GM12892 (cell line): ENCODE data around the gene CHIA.
A peak's percentile ranks its signal among the peaks of the same experiment; 100 is the strongest.
"Not testable (repeated sequence)": the region's sequence is repeated elsewhere in the genome, so short reads cannot be mapped to it uniquely, and the experiment has no call there.

Source experiments
- DNase-seq: peaks from one replicate; pipeline ENCODE4 v3.0.0; 2011; ENCODE audit not compliant: insufficient read length
- FAIRE-seq: peaks from 2 replicates; lab custom pipeline; 2011; peaks lifted over from hg19 to GRCh38; lab: Jason Lieb, UNC
- POLR2A ChIP-seq: IDR thresholded peaks from 2 replicates; pipeline ENCODE4 v1.6.1; 2011; ENCODE audit warnings: low read depth, low read length, control low read depth
- POLR2AphosphoS5 ChIP-seq: IDR thresholded peaks from 2 replicates; pipeline ENCODE4 v1.6.1; 2011; ENCODE audit warnings: low read depth, low read length, control low read depth
- TAF1 ChIP-seq: IDR thresholded peaks from 2 replicates; pipeline ENCODE4 v1.6.1; 2011; ENCODE audit warnings: low read depth, mild to moderate bottlenecking, control low read depth, low read length, borderline replicate concordance

CHIA gene

DNA sequence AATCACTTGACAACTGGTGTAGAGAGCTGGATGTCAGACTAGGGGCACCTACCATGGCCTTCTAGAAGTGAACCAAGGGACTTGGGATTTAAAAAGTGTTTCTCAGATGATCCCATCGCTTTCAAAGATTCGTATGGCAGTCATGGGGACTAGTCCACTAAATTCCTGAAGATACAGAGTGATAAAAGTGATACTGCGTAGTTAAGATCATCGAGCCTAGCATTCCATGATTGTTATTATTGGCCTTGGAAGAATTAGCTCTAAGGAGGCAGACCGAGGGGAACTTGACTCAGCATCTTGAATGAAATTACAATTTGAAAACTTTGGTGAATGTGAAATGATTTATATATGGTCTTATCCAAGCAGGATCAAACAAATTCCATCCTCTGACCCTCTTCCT lies 1.3 kb upstream of the CHIA start:
- TF ChIP-seq TAF1: no peak
- TF ChIP-seq POLR2A: no peak
- no peak for TF ChIP-seq POLR2AphosphoS5
- no peak for DNase-seq
- FAIRE-seq: no peak

DNA sequence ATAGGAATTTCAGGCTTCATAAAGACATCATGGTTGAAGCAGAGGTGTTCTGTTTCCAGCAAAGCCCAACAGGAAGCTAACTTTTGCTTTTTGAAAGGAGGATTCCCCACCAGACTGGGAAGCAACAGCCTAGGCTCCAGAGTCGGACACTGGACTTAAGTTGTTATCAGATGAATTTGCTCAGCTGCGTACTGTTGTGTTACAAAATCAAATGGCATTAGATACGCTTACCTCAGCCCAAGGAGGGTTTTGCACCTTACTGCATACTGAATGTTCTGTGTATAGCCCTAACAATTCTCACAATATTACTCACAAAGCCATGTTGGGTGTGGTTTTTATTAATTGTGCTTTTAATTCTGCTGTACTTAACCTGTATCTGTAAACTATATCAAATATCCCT lies 547 bp upstream of the CHIA start:
- DNase-seq (no peak), FAIRE-seq (no peak)
- TF ChIP-seq POLR2A (no peak), POLR2AphosphoS5 (no peak), TAF1 (no peak)

DNA sequence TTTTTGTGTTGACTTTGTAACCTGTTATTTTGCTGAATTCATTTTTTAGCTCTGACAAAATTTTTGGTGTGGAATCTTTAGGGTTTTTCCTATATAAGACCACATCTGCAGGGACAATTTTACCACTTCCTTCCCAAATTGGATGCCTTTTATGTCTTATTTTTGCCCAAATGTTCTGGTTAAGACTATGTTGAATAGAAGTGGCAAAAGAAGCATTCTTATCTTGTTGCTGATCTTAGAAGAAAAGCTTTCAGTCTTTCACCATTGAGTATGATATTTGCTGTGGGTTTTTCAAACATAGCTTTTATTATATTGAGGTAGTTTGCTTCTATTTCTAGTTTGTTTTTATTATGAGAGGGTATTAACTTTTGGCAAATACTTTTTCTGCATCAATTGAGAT lies 3.7 kb downstream of the CHIA start:
- TF ChIP-seq TAF1 (no peak), POLR2A (no peak), POLR2AphosphoS5 (no peak)
- no peak for DNase-seq
- no peak for FAIRE-seq

DNA sequence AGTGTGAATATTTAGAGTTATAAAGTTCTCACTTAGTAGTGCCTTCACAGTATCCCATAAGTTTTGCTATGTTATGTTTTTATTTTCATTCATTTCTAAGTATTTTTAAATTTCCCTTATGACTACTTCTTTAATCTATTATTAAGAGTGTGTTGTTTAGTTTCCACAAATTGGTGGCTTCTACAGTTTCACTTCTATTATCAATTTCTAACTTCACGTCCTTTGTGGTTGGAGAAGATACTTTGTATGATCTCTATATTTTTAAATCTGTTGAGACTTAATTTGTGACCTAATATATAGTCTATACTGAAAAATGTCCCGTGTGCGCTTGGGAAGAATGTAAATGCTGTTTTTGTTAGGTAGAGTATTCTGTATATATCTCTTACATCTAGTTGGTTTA lies 11.7 kb downstream of the CHIA start:
- DNase-seq (no peak), FAIRE-seq (no peak)
- no peak for TF ChIP-seq POLR2AphosphoS5
- no peak for TF ChIP-seq TAF1
- TF ChIP-seq POLR2A: no peak

DNA sequence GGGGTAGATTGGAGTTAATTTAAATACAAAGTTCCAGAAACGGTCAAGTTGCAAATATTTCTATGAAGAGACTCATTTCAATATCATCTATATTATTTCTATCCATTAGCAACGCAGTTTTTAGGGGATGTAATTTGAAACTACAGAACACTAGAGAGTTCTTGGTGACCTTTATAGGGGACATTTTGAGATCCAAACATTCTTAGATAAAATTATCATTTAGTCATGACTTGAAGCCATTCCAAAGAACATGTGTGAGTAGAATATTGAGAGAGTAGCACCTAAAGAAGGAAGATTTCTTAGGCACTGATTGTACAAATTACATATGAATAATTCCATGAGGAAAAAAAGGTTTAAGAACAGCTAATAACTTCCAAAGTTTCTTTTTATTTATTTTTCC lies 19.0 kb downstream of the CHIA start:
- no peak for TF ChIP-seq TAF1
- TF ChIP-seq POLR2A: no peak
- no peak for TF ChIP-seq POLR2AphosphoS5
- FAIRE-seq (no peak), DNase-seq (no peak)

DNA sequence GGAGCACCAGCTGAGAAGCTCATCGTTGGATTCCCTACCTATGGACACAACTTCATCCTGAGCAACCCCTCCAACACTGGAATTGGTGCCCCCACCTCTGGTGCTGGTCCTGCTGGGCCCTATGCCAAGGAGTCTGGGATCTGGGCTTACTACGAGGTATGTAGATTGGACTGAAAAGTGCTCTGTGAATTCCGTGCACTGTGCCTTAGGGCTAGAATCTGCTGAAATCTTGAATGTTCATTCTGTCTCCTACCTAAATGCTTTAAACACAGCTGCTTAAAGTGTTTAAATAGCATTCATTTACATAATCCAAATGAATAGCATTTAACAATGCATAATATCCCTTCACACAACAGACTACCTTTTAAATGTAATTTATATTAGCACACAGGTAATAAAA lies 27.9 kb downstream of the CHIA start:
- DNase-seq (no peak), FAIRE-seq (no peak)
- TF ChIP-seq POLR2AphosphoS5: no peak
- TF ChIP-seq TAF1: no peak
- TF ChIP-seq POLR2A: no peak

DNA sequence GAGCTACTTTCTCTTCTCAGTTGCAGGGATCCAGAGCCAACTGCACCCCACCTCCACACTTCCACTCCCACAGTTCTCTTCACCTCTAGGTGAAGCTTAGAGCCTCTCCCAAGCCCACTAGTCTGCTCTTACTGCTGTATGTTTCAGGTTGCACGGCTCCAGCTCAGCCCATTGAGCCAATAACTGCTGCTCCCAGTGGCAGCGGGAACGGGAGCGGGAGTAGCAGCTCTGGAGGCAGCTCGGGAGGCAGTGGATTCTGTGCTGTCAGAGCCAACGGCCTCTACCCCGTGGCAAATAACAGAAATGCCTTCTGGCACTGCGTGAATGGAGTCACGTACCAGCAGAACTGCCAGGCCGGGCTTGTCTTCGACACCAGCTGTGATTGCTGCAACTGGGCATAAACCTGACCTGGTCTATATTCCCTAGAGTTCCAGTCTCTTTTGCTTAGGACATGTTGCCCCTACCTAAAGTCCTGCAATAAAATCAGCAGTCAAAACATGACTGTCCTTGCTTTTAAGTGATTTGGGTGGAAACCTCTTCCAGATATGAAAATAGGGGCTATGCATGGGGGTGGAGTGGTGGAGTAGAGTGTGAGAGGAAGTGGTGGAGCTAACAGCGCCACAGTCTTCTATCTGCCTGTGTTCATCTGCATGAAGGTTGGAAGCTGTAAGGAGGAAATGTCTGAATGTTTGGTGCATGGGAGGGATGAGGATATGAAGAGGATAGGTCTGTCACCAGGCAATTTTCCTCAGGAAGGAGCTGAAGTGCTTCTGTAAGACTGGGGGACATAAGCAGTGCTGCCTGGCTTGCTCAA lies 29.6 kb downstream of the CHIA start:
- FAIRE-seq: no peak
- TF ChIP-seq POLR2A (no peak), TAF1 (no peak), POLR2AphosphoS5 (no peak)
- no peak for DNase-seq

DNA sequence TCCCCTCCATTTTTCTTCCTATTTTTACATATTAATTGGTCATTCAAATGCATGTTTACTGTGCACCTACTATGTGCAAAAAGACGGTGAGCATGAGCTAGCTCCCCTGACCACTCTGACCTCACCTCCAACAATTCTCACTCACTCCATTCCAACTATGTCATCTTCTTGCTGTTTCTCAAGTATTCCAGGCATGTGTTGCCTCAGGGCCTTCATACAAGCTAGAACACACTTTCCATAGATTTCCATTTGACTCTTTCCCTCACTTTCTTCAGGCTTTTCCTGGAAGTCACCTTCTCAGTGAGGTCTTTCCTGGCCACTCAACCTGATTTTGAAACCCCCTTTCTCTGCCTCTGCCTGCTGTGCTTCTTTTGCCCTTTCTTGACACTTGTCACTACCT lies 32.6 kb downstream of the CHIA start:
- TF ChIP-seq TAF1: no peak
- TF ChIP-seq POLR2AphosphoS5: no peak
- no peak for TF ChIP-seq POLR2A
- no peak for FAIRE-seq
- DNase-seq: no peak

DNA sequence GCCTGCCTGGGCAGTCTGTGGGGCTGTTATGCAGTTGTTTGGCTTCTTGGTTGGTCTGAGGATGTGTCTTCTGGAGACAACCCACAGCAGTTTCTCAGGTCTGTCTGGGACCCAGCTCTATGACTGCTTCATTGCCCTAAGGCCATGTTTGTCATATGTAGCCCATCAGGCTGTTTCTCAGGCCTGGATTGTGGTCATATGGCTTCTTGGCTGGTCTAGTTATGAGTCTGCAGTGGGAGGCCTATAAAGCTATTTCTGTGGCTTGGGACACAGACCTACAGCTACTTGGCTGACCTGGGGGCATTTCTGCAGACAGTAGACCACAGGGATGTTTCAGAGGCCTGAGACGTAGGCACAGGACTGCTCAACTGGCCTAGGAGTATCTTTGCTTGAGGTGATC lies 41.5 kb downstream of the CHIA start:
- FAIRE-seq (no peak), DNase-seq (no peak)
- TF ChIP-seq POLR2AphosphoS5 (no peak), TAF1 (no peak), POLR2A (no peak)

DNA sequence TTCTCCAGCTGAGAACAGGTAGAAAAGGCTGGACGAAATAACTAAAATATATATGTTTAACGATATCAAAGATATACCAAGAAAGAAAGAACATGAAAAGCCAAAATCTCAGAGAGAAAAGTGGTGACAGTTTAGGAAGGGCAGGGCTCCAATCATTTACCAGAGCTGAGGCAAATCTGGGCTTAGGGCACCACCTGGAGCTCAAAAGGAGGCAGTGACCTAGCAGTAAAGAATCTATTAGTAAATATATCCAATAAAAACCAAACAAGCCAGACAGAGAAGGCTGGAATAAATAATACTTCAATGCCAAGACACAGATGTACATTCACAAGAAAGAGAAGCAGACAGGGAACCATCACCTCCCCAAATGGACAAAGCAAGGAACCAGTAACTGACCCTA lies 43.5 kb downstream of the CHIA start:
- FAIRE-seq (no peak), DNase-seq (peak; percentile 19)
- TF ChIP-seq TAF1: no peak
- TF ChIP-seq POLR2AphosphoS5: no peak
- no peak for TF ChIP-seq POLR2A

DNA sequence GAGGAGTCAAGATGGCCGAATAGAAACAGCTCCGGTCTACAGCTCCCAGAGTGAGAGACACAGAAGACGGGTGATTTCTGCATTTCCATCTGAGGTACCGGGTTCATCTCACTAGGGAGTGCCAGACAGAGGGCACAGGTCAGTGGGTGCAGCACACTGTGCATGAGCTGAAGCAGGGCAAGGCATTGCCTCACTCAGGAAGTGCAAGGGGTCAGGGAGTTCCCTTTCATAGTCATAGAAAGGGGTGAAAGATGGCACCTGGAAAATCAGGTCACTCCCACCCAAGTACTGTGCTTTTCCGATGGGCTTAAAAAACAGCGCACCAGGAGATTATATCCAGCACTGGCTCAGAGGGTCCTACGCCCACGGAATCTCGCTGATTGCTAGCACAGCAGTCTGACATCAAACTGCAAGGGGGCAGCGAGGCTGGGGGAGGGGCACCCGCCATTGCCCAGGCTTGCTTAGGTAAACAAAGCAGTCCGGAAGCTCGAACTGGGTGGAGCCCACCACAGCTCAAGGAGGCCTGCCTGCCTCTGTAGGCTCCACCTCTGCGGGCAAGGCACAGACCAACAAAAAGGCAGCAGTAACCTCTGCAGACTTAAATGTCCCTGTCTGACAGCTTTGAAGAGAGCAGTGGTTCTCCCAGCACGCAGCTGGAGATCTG lies 44.7 kb downstream of the CHIA start:
- FAIRE-seq, DNase-seq: not testable (repeated sequence)

DNA sequence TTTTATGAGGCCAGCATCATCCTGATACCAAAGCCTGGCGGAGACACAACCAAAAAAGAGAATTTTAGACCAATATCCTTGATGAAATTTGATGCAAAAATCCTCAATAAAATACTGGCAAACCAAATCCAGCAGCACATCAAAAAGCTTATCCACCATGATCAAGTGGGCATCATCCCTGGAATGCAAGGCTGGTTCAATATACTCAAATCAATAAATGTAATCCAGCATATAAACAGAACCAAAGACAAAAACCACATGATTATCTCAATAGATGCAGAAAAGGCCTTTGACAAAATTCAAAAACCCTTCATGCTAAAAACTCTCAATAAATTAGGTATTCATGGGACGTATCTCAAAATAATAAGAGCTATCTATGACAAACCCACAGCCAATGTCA lies 48.2 kb downstream of the CHIA start:
- not testable (repeated sequence) for FAIRE-seq, DNase-seq
